Vagina (tissue), 2 donors: Measurements from ENCODE around the gene B4GALT6.

Experiments used
- POLR2A ChIP-seq, 2 donors: fragments of 450-650 bp; IDR thresholded peaks; one replicate each; pipeline ENCODE4 v1.6.1; 2017; ENCODE audit warnings: antibody characterized with exemption in 2 of 2, mild to moderate bottlenecking in 2 of 2, moderate library complexity in 2 of 2
- POLR2AphosphoS5 ChIP-seq, 2 donors: sonication (generic); formaldehyde crosslinking; IDR thresholded peaks; one replicate each; pipeline ENCODE4 v1.9.0; 2017; ENCODE audit warnings: antibody characterized with exemption in 2 of 2, mild to moderate bottlenecking in 2 of 2, low read depth in 1 of 2; ENCODE audit not compliant: insufficient read depth in 1 of 2
- TF ChIP-seq, protein P1 (sequence below), 3 experiments: fragments of 450-650 bp in 2 of 3; fragments of 200-600 bp in 1 of 3; sonication (generic) in 1 of 3; IDR thresholded peaks; one replicate each; pipeline ENCODE4 v1.5.1; 2017 to 2019; ENCODE audit warnings: antibody characterized with exemption in 3 of 3, mild to moderate bottlenecking in 2 of 3, moderate library complexity in 2 of 3

DNA sequence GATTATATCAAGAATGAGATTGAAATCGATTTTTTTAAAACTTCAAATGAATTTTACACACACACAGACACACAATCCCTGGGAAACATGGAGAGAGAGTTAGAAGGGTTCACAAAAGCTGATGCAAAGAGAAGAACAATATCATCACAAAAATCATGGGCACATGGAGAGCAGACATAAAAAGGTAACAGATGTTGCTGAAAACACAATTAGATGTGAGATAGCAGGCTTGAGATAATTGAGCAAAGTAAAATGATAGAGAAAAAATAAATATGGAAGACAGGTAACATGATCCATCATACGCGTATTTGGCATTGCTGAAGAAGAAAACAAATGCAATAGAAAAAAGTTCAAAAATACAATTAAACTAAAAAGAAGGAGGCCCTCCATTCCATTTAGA is 11.6 kb upstream of the B4GALT6 start:
- TF ChIP-seq, protein P1, sequence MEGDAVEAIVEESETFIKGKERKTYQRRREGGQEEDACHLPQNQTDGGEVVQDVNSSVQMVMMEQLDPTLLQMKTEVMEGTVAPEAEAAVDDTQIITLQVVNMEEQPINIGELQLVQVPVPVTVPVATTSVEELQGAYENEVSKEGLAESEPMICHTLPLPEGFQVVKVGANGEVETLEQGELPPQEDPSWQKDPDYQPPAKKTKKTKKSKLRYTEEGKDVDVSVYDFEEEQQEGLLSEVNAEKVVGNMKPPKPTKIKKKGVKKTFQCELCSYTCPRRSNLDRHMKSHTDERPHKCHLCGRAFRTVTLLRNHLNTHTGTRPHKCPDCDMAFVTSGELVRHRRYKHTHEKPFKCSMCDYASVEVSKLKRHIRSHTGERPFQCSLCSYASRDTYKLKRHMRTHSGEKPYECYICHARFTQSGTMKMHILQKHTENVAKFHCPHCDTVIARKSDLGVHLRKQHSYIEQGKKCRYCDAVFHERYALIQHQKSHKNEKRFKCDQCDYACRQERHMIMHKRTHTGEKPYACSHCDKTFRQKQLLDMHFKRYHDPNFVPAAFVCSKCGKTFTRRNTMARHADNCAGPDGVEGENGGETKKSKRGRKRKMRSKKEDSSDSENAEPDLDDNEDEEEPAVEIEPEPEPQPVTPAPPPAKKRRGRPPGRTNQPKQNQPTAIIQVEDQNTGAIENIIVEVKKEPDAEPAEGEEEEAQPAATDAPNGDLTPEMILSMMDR (IDR thresholded peaks at IDR 0.05) = no peak
- no peak for TF ChIP-seq POLR2AphosphoS5 (IDR thresholded peaks at IDR 0.05; ENCODE audit: insufficient read depth in 1 of 2, low read depth in 1 of 2)
- no peak for TF ChIP-seq POLR2A (IDR thresholded peaks at IDR 0.05)
